OCI-LY7 (cell line): ENCODE data around the gene SAMD13.

Experiments
- EZH2phosphoT487 ChIP-seq: fragments of 200-600 bp; sonication (generic); IDR thresholded peaks from 2 replicates; pipeline ENCODE4 v1.6.1; 2018; ENCODE audit warnings: low read depth, borderline replicate concordance, mild to moderate bottlenecking, mixed run types, antibody characterized with exemption, low read length, moderate library complexity, mixed read lengths
- TF ChIP-seq, protein P1 (sequence below): fragments of 200-600 bp; sonication (generic); conservative IDR thresholded peaks from 2 replicates; pipeline ENCODE4 v1.5.1; 2014; ENCODE audit warnings: mild to moderate bottlenecking, antibody characterized with exemption, low read length, moderate library complexity, mixed read lengths

DNA sequence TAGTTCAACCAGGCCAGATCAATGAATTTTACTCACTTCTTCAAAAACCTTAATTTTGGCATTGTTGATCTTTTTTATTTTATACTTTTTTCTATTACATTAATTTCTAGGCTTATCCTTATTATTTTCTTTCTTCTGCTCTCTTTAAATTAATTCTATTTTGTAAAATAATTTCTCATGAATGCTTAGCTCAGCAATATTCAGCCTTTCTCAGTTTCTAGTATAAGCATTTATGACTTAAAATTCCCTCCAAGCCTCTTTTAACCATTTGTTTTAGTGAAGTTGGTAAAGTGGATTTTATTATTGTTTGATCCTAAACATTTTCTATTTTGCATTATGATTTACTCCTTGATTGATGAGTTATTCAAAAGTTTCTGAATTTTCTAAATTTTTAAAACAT, 20.6 kb upstream of the SAMD13 start:
- TF ChIP-seq, protein P1, sequence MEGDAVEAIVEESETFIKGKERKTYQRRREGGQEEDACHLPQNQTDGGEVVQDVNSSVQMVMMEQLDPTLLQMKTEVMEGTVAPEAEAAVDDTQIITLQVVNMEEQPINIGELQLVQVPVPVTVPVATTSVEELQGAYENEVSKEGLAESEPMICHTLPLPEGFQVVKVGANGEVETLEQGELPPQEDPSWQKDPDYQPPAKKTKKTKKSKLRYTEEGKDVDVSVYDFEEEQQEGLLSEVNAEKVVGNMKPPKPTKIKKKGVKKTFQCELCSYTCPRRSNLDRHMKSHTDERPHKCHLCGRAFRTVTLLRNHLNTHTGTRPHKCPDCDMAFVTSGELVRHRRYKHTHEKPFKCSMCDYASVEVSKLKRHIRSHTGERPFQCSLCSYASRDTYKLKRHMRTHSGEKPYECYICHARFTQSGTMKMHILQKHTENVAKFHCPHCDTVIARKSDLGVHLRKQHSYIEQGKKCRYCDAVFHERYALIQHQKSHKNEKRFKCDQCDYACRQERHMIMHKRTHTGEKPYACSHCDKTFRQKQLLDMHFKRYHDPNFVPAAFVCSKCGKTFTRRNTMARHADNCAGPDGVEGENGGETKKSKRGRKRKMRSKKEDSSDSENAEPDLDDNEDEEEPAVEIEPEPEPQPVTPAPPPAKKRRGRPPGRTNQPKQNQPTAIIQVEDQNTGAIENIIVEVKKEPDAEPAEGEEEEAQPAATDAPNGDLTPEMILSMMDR = no peak
- no peak for TF ChIP-seq EZH2phosphoT487
